SK-N-MC (cell line): Measurements from ENCODE around the gene ZCCHC7.

Experiments used
- EZH2 ChIP-seq: fragments of 200-600 bp; sonication (generic); IDR thresholded peaks from one replicate; pipeline ENCODE4 v1.6.1; 2017; ENCODE audit warnings: antibody characterized with exemption
- FOXP2 ChIP-seq: optimal IDR thresholded peaks from 2 replicates; pipeline ENCODE3; 2011; ENCODE audit warnings: mild to moderate bottlenecking, moderate library complexity; ENCODE audit not compliant: insufficient read depth; ENCODE audit errors: extremely low read length, control extremely low read depth
- POLR2AphosphoS5 ChIP-seq: IDR thresholded peaks from 2 replicates; pipeline ENCODE4 v1.6.1; 2012; ENCODE audit warnings: mild to moderate bottlenecking, low read depth, low read length, borderline replicate concordance

GRCh38 chr9:37377688-37378612, 257.6 kb downstream of the ZCCHC7 start:
- TF ChIP-seq POLR2AphosphoS5 (no peak), EZH2 (no peak), FOXP2 (no peak)
